ENCODE data around the gene TMEM30A. TPM values are rescaled to one million over a fixed set of nuclear protein-coding genes. Genes with fewer than 3 reads are reported as not detected.

TMEM30A gene
- total RNA-seq, 1 experiment from 2014 or later, result 65.2 TPM

- Mint-ChIP-seq H3K4me3 (no peak overlapping the region), H3K27ac (peak overlapping the region in 1 of 3 experiments; percentile 94; a peak in 4 of 7 replicates), H3K36me3 (ENCODE audit: insufficient read depth in 1 of 3, low read depth in 3 of 3) (peaks cover 0 to 4% (median 2%) of the 10 kb centered on the region in 3 experiments; a peak in 2 of 7 replicates), H3K27me3 (ENCODE audit: low read depth) (no peaks in the 10 kb centered on the region), H3K9me3 (no peaks in the 10 kb centered on the region), H3K4me1 (peaks cover 29 to 35% of the 10 kb centered on the region in 2 experiments)
- Histone ChIP-seq H3K9ac (ENCODE audit: extremely low read depth, insufficient read length, low read length) (no peak overlapping the region), H2AK5ac (ENCODE audit: insufficient read length, low read length) (no peak overlapping the region), H3K14ac (ENCODE audit: insufficient read depth, low read length) (no peak overlapping the region), H4K20me1 (ENCODE audit: control insufficient read depth, insufficient read depth, insufficient read length) (no peaks in the 10 kb centered on the region), H3K27me3 (ENCODE audit: insufficient read depth, low read length) (no peaks in the 10 kb centered on the region), H3K79me2 (ENCODE audit: insufficient read depth, low read length) (no peaks in the 10 kb centered on the region; the same call in 1 of the 2 replicates), H4K91ac (ENCODE audit: insufficient read length, low read depth, low read length) (no peak overlapping the region), H3K23ac (ENCODE audit: insufficient read length, low read depth, low read length) (no peak overlapping the region), H4K5ac (ENCODE audit: insufficient read length, low read depth, low read length) (no peak overlapping the region), H2BK15ac (ENCODE audit: low read depth, low read length) (no peak overlapping the region), H3K27ac (ENCODE audit: insufficient read length, low read depth, low read length) (no peak overlapping the region), H2BK20ac (ENCODE audit: low read depth, low read length, poor library complexity, severe bottlenecking) (no peak overlapping the region), H3K9me3 (ENCODE audit: control insufficient read depth, low read depth, low read length) (no peaks in the 10 kb centered on the region), H2BK12ac (ENCODE audit: insufficient read length, low read depth, low read length) (no peak overlapping the region), H4K8ac (replicated peaks; ENCODE audit: insufficient read length, low read depth, low read length) (no peak overlapping the region), H3K23me2 (ENCODE audit: insufficient read length, low read depth, low read length, poor library complexity, severe bottlenecking) (no peaks in the 10 kb centered on the region), H2AFZ (ENCODE audit: low read length) (no peak overlapping the region), H3K79me1 (ENCODE audit: insufficient read depth, low read depth, low read length, poor library complexity, severe bottlenecking) (no peaks in the 10 kb centered on the region), H3K18ac (ENCODE audit: insufficient read length, low read depth, low read length) (no peak overlapping the region), H3K56ac (ENCODE audit: insufficient read length, low read depth, low read length) (no peak overlapping the region), H3K4me2 (ENCODE audit: insufficient read depth, insufficient read length, low read length) (no peak overlapping the region), H2BK120ac (ENCODE audit: low read depth, low read length, poor library complexity, severe bottlenecking) (no peak overlapping the region), H3K4ac (ENCODE audit: low read depth, low read length) (no peak overlapping the region), H3T11ph (ENCODE audit: low read length) (no peak overlapping the region), H2BK5ac (ENCODE audit: insufficient read length, low read length) (no peak overlapping the region), H3K4me1 (ENCODE audit: insufficient read depth, low read length) (peaks cover 2% of the 10 kb centered on the region; the same call in 1 of the 2 replicates)
- no CpG with 5 or more reads among the region's 7 CpGs for WGBS (ENCODE audit: extremely low coverage, insufficient read length, low lambda C conversion rate)
- no peak for TF ChIP-seq CTCF (conservative IDR thresholded peaks at IDR 0.05)
- no peak for DNase-seq
These were observed 5.7 kb upstream of the TMEM30A start for GRCh38 chr6:75290136-75290945.
